GM11168 (cell line): ENCODE data around the gene MEIS2.

Source experiments
- in situ Hi-C: fragments of 300-500 bp; cut with MboI; formaldehyde crosslinking; loops from one replicate; pipeline ENCODE4 v1.12.0; 2022; ENCODE audit warnings: low sequenced_read_pairs; ENCODE audit not compliant: unreplicated experiment

MEIS2 gene

GRCh38 chr15:36886701-36887100 lies 213.6 kb downstream of the MEIS2 start:
- in situ Hi-C loops, result loop anchor here (10.0 kb wide), 1 partner anchor 208 kb away; no protein-coding TSS in a partner anchor

- in situ Hi-C loops, result loop anchor here (10.0 kb wide), 1 partner anchor 209 kb away; no protein-coding TSS in a partner anchor
These were observed 214.2 kb downstream of the MEIS2 start for GRCh38 chr15:36886191-36886590.

- in situ Hi-C loops, result loop anchor here (10.0 kb wide), 1 partner anchor 209 kb away; no protein-coding TSS in a partner anchor
These were observed 214.6 kb downstream of the MEIS2 start for GRCh38 chr15:36885771-36886170.

- in situ Hi-C loops, result loop anchor here (10.0 kb wide), 1 partner anchor 210 kb away; no protein-coding TSS in a partner anchor
These were observed 215.3 kb downstream of the MEIS2 start for GRCh38 chr15:36884936-36885635.

- in situ Hi-C loops, result loop anchor here (10.0 kb wide), 1 partner anchor 210 kb away; no protein-coding TSS in a partner anchor
These were observed 215.9 kb downstream of the MEIS2 start for GRCh38 chr15:36884518-36884875.

- in situ Hi-C loops, result loop anchor here (10.0 kb wide), 1 partner anchor 211 kb away; no protein-coding TSS in a partner anchor
These were observed 216.4 kb downstream of the MEIS2 start for GRCh38 chr15:36883713-36884517.

DNA sequence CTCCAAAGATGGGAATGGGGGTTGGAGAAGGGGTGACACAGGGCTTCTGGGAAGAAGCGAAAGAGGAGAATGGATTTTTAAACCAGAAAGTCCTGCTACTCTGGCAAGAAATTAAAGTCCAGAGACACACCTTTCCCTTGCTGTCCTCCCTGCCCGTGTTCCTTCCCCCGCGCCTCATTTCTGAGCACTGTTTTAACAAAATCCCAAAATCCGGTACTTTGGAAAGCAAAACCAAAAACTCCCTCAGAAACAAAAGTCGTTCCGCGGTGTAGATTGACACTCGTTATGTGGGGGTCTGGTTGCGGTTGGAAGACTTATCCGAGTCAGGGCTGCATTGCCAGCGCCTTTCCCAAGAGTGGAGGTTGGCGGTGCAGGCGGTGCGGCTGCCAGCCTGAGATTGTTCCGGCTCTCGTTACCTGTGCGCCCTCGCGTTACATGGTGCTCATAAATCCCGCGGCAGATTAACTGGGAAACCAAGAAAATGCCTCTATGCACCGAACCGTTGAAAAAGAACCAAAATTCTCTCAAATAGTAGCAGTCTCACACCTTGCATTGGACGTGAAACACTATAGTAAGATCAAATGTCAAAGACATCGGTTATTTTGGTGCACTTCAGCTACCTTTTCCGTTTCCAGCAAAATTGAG lies 217.7 kb downstream of the MEIS2 start:
- in situ Hi-C loops, result loop anchor here (10.0 kb wide), 1 partner anchor 212 kb away; no protein-coding TSS in a partner anchor

GRCh38 chr15:36882056-36882455 lies 218.3 kb downstream of the MEIS2 start:
- in situ Hi-C loops, result loop anchor here (10.0 kb wide), 1 partner anchor 213 kb away; no protein-coding TSS in a partner anchor

- in situ Hi-C loops, result loop anchor here (10.0 kb wide), 1 partner anchor 213 kb away; no protein-coding TSS in a partner anchor
These were observed 218.8 kb downstream of the MEIS2 start for GRCh38 chr15:36881516-36881915.

GRCh38 chr15:36880913-36881460 lies 219.4 kb downstream of the MEIS2 start:
- in situ Hi-C loops, result loop anchor here (10.0 kb wide), 1 partner anchor 214 kb away; no protein-coding TSS in a partner anchor

- in situ Hi-C loops, result loop anchor here (10.0 kb wide), 1 partner anchor 214 kb away; no protein-coding TSS in a partner anchor
These were observed 220.0 kb downstream of the MEIS2 start for GRCh38 chr15:36880224-36880912.

DNA sequence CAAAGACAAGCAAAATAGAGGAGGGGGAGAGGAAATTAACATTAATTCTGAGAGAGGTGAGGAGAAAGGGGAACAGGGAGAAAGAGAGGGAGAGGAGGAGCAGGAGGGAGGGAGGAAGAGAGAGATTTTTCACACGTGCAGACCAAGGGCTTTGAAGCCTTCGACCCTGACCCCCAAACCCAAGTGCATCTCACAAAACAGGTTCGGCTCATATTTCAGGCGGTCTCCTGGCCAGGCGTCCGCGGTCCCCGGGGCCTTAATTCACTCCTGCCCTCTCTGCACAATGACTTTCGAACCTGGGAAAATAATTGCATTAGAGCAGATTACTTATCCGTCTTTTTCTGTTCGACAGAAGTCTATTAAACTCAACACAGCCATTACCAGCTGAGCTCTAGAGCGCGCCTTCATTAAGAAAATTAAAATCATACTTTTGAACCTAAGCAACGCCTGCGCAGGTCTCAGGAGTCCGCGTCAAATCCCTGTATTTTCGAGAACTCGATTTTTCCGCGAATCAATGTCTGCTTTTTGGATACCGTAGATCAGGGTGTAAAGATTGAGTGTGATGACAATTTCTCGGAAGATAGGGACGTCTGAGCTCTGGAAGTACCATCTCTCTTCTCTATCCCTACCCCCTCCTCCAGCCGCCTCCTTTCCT lies 220.7 kb downstream of the MEIS2 start:
- in situ Hi-C loops, result loop anchor here (10.0 kb wide), 1 partner anchor 215 kb away; no protein-coding TSS in a partner anchor

DNA sequence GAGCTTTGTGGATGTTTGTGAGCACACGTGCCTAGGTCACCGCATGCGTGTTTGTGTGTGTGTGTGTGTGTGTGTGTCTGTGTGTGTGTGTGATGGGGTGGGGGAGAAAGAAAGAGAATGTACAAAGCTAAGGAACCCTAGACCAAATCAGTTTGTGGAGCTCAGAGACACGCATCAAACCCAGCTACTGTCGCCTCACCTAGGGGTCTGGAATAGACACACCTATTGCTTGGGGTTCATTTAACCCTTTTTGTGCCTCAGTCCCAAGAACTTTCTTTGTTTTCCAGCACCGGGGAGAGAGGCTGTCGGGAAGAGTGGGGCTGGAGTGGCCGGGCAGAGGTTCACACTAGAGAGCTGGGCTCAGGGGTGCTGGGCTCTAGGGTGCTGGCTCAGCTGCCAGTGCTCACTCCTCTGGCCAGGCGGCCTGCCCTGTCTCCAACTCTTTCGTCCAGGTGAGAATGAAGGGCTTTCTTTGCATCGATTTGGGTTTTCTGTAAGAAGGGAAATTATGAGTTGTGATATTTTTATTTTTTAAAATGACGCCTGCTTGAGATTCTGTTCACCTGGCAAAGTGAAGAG lies 221.6 kb downstream of the MEIS2 start:
- in situ Hi-C loops, result no loop called here

DNA sequence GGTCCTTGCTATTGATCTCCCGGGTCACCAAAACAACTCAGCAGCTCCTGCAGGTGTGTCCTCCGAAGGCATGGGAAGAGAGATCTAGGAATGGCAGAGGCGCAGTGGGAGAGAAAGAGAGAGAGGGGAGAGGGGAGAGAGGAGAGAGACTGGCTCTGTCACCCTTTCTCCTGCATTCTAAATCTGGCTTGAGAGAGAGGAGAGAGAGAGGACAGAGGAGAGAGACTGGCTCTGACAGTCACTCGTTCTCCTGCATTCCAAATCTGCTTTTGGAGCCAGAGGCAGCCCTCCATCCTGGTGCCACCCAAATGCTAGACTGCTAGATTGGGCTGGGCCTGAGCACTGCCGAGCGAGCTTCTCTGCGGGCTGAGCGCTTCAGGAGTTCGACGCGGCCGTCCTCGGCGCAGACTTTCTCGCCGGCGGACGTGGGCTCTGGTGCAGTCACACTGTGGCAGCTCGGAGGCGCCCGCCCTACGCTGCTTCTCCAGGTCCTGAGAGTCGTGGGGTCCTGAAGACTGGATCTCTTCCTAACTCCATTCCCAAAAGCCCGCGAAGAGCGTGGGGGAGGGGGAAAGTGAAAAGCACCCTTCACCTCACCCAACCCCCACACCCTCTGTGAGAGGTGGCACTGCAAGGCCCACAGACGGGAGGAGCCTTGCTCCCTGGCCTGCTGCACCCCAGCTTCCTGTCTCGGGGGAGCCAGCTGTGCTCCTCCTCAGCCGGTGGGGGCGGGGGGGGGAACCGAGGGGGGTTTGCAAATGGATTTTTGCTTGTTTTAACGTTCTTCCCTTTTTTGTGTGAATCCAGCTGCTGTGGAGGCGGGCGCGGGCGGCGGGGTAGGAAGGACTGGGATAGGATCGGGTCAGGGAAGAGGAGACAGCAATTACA lies 222.3 kb downstream of the MEIS2 start:
- in situ Hi-C loops, result no loop called here

DNA sequence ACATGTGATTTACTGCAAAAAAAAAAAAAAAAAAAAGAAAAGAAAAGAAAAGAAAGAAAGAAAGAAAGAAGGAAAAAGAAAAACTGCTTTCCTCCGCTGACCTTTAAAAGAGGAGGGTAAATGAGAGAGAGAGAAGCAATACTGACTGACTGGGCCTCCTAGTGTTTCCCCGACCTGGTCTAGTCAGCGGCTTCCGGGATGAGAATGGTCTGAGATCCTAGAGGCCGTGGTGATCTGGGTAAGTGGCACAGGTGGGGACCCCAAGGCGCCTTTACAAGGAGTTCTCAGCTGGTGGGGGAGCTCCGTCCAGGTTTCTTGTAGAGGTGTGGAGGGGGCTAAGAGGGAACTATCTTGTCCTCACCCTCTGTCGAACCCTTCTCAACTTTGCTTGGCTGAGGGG lies 223.1 kb downstream of the MEIS2 start:
- in situ Hi-C loops, result no loop called here

- in situ Hi-C loops, result no loop called here
These were observed 224.5 kb downstream of the MEIS2 start for GRCh38 chr15:36875740-36876334.

DNA sequence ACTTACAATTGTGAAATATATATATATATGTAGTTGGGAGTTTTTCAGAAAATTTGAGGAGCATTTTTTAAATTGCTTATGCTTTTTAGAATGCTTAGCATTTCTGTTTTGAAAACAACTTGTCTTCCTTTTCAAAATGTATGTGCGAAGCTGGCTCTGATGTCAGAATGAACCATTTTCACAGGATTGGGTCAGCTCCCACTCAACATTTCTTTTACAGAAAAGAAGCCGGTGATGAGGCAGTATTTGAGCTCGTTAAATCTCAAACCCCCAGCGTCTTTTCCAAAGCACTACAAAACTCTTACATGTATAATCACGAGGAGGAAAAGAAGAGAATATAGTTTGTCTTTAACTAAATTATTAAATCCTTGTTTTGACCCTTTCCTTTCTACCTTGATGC lies 225.4 kb downstream of the MEIS2 start:
- in situ Hi-C loops, result no loop called here
